LNCaP clone FGC (cell line): ENCODE measurements around the gene SMIM22.

Source experiments
- DNase-seq: peaks from one replicate; pipeline ENCODE4 v3.0.0-alpha.2; 2011; ENCODE audit warnings: low read depth
- H3K4me3 ChIP-seq: 2 replicates; pipeline ENCODE4 v1.5.1; 2011; ENCODE audit warnings: mild to moderate bottlenecking, low read depth, low read length, control low read depth
- CTCF ChIP-seq: IDR thresholded peaks from 2 replicates; pipeline ENCODE4 v1.5.1; 2012; ENCODE audit warnings: mild to moderate bottlenecking; ENCODE audit not compliant: control insufficient read depth, insufficient read depth; ENCODE audit errors: extremely low read depth

The SMIM22 gene

GRCh38 chr16:4811242-4811641, 16.1 kb downstream of the SMIM22 start:
- DNase-seq, result no peak
- no peak overlapping the region for H3K4me3 ChIP-seq
- no peak for TF ChIP-seq CTCF

GRCh38 chr16:4811773-4812172, 16.6 kb downstream of the SMIM22 start:
- no peak for DNase-seq
- no peak for TF ChIP-seq CTCF
- no peak overlapping the region for H3K4me3 ChIP-seq

GRCh38 chr16:4813251-4814003, 18.3 kb downstream of the SMIM22 start:
- H3K4me3 ChIP-seq, result no peak overlapping the region
- no peak for TF ChIP-seq CTCF
- no peak for DNase-seq

DNA sequence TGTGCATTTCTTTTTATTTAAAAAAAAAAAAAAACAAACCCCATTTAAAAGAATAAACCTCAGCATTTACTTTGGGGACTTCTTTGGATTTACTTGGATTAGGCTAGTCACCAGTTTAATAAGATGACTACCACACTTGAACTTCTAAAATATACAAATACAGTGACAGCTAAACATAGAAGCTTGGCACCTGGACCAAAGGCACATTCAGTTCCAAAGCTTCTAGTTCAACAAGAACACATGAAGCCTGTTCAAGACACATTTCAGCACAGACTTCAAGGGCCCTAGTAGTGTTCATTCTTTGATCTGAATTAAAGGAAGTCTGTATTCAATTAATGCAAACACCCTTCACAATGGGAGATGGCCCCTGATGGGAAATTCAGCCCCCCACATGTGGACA, 18.9 kb downstream of the SMIM22 start:
- DNase-seq, result no peak
- no peak for TF ChIP-seq CTCF

GRCh38 chr16:4814542-4815173, 19.5 kb downstream of the SMIM22 start:
- DNase-seq, result no peak
- no peak for TF ChIP-seq CTCF
- no peak overlapping the region for H3K4me3 ChIP-seq

More for the DNA sequence above, 18.9 kb downstream of the SMIM22 start:
- H3K4me3 ChIP-seq, result no peak overlapping the region

DNA sequence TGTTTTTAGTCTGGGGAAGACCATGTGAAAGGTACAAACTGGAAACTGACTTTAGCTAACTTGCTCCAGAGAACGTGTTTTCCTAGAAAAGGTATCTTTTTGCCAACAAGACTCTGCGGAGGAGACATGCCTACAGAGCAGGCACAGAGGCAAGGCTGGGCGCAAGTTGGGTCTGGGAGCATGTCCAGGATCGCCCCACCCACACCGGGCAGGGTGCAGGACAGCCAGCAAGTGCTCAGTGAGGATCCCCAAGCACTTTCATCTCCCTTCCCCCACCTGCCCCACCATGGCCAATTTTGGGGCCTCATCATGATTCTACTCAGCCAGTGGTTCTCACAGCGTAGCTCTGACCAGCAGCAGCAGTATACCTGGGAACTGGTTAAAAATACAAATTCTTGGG, 25.5 kb downstream of the SMIM22 start:
- no peak for TF ChIP-seq CTCF
- no peak overlapping the region for H3K4me3 ChIP-seq
- no peak for DNase-seq
